ENCODE results near the gene SLC26A11.
"Not testable (repeated sequence)": the region's sequence is repeated elsewhere in the genome, so short reads cannot be mapped to it uniquely, and the experiment has no call there.

SLC26A11 gene

GRCh38 chr17:80243526-80244433, 23.6 kb downstream of the SLC26A11 start:
- no peak for ATAC-seq
- no peak for TF ChIP-seq OSR1 (CRISPR knock-in tag; IDR thresholded peaks at IDR 0.05)
- TF ChIP-seq CSDC2 (CRISPR knock-in tag; IDR thresholded peaks at IDR 0.05) = no peak
- TF ChIP-seq TOX (CRISPR knock-in tag; IDR thresholded peaks at IDR 0.05; ENCODE audit: borderline replicate concordance) = no peak
- no peak for TF ChIP-seq CSRNP3 (CRISPR knock-in tag; IDR thresholded peaks at IDR 0.05)
- TF ChIP-seq ARNTL (CRISPR knock-in tag; IDR thresholded peaks at IDR 0.05; ENCODE audit: borderline replicate concordance, low read depth) = no peak
- no peak for TF ChIP-seq SNAI2 (CRISPR knock-in tag; IDR thresholded peaks at IDR 0.05)
- TF ChIP-seq ZNF8 (CRISPR knock-in tag; IDR thresholded peaks at IDR 0.05) = no peak
- TF ChIP-seq ZNF70 (CRISPR knock-in tag; IDR thresholded peaks at IDR 0.05) = no peak
- no peak for TF ChIP-seq POU6F1 (CRISPR knock-in tag; IDR thresholded peaks at IDR 0.05; ENCODE audit: borderline replicate concordance, low read depth)
- TF ChIP-seq RARB (CRISPR knock-in tag; IDR thresholded peaks at IDR 0.05) = no peak
- TF ChIP-seq ISL1 (CRISPR knock-in tag; IDR thresholded peaks at IDR 0.05) = no peak

- not testable (repeated sequence) for ATAC-seq
Measured at GRCh38 chr17:80244448-80244847, 24.2 kb downstream of the SLC26A11 start.

- TF ChIP-seq ARNTL (CRISPR knock-in tag; IDR thresholded peaks at IDR 0.05; ENCODE audit: borderline replicate concordance, low read depth) = no peak
- TF ChIP-seq CREB5 (CRISPR knock-in tag; IDR thresholded peaks at IDR 0.05; ENCODE audit: low read depth) = no peak
Measured at GRCh38 chr17:80244871-80245509, 24.8 kb downstream of the SLC26A11 start.

GRCh38 chr17:80245566-80246265, 25.5 kb downstream of the SLC26A11 start:
- TF ChIP-seq CREB5 (CRISPR knock-in tag; IDR thresholded peaks at IDR 0.05; ENCODE audit: low read depth) (no peak), ISL1 (CRISPR knock-in tag; IDR thresholded peaks at IDR 0.05) (no peak), ZNF565 (CRISPR knock-in tag; conservative IDR thresholded peaks at IDR 0.05; ENCODE audit: low read depth) (no peak), CSRNP3 (CRISPR knock-in tag; IDR thresholded peaks at IDR 0.05) (no peak), ARNTL (CRISPR knock-in tag; IDR thresholded peaks at IDR 0.05; ENCODE audit: borderline replicate concordance, low read depth) (no peak)
- ATAC-seq = no peak

More at GRCh38 chr17:80244871-80245509, 24.8 kb downstream of the SLC26A11 start:
- ATAC-seq = no peak

- TF ChIP-seq POU6F1 (CRISPR knock-in tag; IDR thresholded peaks at IDR 0.05; ENCODE audit: borderline replicate concordance, low read depth) (no peak), BACH2 (CRISPR knock-in tag; IDR thresholded peaks at IDR 0.05; ENCODE audit: borderline replicate concordance) (no peak), CSDC2 (CRISPR knock-in tag; IDR thresholded peaks at IDR 0.05) (no peak), ZFP3 (CRISPR knock-in tag; IDR thresholded peaks at IDR 0.05) (no peak), CREB5 (CRISPR knock-in tag; IDR thresholded peaks at IDR 0.05; ENCODE audit: low read depth) (no peak), ZNF565 (CRISPR knock-in tag; conservative IDR thresholded peaks at IDR 0.05; ENCODE audit: low read depth) (no peak), ARNTL (CRISPR knock-in tag; IDR thresholded peaks at IDR 0.05; ENCODE audit: borderline replicate concordance, low read depth) (no peak), CSRNP3 (CRISPR knock-in tag; IDR thresholded peaks at IDR 0.05) (no peak), ZNF70 (CRISPR knock-in tag; IDR thresholded peaks at IDR 0.05) (no peak), TCF4 (CRISPR knock-in tag; IDR thresholded peaks at IDR 0.05; ENCODE audit: borderline replicate concordance) (no peak), TOX (CRISPR knock-in tag; IDR thresholded peaks at IDR 0.05; ENCODE audit: borderline replicate concordance) (no peak), ISL1 (CRISPR knock-in tag; IDR thresholded peaks at IDR 0.05) (no peak)
- ATAC-seq = no peak
Measured at GRCh38 chr17:80246266-80246681, 26.0 kb downstream of the SLC26A11 start.
